Endothelial cell of umbilical vein (primary cell): ENCODE results near the gene BCL11A.

Experiments
- EZH2 ChIP-seq: IDR thresholded peaks from 2 replicates; pipeline ENCODE4 v1.6.1; 2012; ENCODE audit warnings: borderline replicate concordance, low read depth, mild to moderate bottlenecking, moderate library complexity, low read length, inconsistent platforms; ENCODE audit not compliant: severe bottlenecking
- POLR2A ChIP-seq: IDR thresholded peaks from 2 replicates; pipeline ENCODE4 v1.6.1; 2012; ENCODE audit warnings: low read depth, mild to moderate bottlenecking, control low read depth, low read length
- POLR2AphosphoS5 ChIP-seq: IDR thresholded peaks from 2 replicates; pipeline ENCODE4 v1.6.1; 2012; ENCODE audit warnings: low read depth, mild to moderate bottlenecking, control low read depth, low read length, moderate library complexity; ENCODE audit not compliant: insufficient read depth

GRCh38 chr2:60413069-60413813, 140.2 kb downstream of the BCL11A start:
- TF ChIP-seq EZH2 (no peak), POLR2AphosphoS5 (no peak), POLR2A (no peak)
